GM19043 (cell line): ENCODE results near the gene C4orf50.
"Not testable (repeated sequence)": the region's sequence is repeated elsewhere in the genome, so short reads cannot be mapped to it uniquely, and the experiment has no call there.

Source experiments
- ATAC-seq: cut with Tn5 transposase; IDR thresholded peaks from one replicate; pipeline ENCODE4 v1.9.1; 2021; ENCODE audit warnings: low read depth; ENCODE audit not compliant: unreplicated experiment

The C4orf50 gene

DNA sequence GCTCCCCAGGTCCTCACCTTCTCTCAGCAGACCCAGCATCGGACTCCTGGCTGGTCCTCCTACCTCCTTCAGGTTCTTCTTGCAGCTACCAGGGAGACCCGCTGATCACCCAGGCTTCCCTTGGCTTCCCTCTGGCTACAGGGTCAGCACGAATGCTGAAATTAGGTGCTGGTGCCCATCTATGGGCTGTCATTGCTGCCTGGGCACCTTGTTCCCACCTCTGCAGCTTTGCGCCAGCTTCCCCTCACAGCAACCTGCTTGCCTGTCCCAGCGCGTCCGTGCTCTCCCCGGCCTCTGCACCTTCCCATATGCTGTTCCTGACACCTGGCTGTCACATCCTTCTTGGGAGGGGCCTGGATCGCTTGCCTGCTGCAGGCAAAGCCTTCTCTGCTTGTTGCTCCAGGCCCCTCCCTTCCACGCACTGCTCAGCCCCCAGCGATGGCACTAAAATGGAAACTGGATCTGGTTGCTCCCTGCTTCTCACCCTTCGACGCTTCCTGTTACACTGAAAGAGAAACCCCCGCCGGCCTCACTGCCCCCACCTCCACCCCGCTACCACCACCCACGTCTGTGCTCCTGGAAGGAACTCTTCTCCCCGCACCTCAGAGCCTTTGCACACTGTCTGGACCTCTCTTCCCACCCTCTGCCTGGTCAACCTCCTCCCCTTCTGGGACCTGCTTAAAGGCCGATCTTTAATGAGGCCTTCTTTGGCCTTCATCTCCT lies 22.2 kb downstream of the C4orf50 start:
- ATAC-seq, result no peak

DNA sequence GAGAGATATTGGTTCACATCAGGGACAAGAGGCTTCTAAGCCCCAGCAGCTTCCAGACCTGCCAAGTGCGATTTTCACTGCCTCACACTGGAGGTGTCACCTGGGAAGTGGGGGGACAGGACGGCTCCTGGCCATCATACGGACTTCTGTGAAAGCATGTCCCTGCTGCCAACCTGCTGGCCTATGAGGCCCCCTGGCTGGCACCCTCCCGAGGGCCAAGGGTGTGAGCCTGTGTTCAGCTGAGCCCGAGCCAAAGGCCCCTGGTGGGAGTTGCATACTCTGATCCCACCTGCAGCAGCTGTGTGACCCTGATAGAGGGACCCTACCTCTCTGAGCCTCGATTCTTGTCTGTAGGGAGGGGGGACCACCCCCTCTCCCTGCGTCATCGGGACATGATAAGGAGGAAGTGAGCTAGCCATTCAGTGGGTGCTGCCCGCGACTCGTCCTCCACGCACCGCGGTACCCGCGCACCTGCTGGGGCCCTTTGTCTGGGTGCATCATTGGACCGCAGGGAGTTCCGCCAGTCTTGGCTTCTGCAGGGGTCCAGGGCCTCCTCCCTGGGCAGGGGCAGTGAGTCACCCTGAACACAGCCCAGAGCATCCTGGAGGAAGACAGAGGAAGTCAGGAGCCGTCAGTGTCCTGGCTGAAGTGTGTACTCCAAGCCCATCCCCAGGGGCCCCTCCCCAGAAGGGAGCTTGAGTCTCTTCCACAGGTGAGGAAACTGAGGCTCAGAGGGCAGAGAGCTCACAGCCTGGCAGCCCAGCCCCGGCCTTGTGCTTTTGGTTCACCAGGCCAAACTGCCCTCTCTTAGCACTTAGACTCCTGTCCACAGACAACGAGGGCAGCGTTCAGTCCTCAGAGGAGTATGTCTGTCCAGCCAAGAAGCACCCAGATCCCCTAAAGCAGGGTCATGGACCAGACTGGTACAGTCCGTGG lies 24.1 kb downstream of the C4orf50 start:
- ATAC-seq, result no peak

DNA sequence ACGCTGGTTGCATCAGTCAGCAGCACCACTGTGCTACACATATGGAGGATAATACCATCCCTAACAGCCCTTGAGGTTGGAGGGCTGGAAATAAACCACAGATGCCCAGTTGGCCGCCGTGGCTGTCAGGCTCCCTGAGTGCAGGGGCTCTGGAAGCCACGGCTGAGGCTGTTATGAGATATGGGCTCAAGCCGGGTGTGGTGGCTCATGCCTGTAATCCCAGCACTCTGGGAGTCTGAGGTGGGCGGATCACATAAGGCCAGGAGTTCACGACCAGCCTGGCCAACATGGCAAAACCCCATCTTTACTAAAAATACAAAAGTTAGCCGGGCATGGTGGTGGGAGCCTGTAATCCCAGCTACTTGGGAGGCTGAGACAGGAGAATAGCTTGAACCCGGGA lies 24.9 kb downstream of the C4orf50 start:
- ATAC-seq, result not testable (repeated sequence)

DNA sequence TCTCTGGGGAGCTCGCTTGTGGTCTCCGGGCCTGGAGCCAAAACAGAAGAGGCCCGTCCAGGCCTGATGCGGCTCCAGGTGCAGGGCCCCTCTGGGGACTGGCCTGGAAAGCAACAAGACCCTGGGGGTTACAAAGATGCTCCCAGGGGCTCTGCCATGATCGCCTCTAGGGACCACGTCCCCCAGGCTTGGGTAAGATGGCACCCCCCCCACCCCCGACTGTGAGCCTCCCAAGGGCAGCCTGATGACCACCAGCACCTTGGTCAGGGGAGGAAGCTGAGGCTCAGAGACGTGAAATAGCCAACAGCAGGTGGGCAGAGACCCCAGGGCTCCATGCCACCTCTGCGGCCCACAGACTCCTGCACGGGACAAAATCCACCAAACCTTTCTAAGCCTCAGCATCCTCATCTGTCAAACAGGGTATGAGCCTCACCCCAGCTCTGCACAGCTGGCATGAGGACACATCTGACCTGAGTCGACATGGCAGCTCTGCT lies 25.4 kb downstream of the C4orf50 start:
- ATAC-seq, result no peak

DNA sequence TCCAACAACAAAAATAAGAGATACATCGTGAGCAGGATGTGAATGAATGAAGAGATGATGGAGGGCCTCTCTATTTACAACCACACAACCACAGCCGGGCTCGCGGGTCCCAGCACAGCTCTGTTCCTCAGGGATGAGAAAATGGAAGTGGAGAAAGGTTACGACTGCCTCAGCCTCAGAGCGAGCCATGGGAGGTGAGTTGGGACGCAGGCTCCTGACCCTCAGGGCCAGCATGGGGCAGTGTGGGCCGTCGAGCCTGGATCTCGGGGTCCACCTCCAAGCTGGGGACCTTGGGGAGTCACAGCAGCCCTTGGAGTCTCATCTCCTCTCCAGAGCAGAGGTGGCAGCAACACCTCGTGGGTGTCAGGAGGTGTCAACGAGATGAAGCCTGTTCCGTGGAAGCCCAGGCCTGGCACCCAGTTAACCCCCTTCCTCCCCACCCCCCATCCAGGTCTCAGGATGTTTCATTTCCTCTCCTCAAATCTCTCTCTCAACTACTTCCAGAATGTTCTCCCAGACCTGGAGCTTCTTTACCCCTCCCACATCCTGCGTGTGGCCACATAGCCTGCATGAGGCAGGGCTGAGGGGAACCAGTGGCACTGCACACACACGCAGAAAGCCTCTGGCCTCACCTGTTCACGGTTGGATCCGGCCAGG lies 25.9 kb downstream of the C4orf50 start:
- ATAC-seq, result no peak

DNA sequence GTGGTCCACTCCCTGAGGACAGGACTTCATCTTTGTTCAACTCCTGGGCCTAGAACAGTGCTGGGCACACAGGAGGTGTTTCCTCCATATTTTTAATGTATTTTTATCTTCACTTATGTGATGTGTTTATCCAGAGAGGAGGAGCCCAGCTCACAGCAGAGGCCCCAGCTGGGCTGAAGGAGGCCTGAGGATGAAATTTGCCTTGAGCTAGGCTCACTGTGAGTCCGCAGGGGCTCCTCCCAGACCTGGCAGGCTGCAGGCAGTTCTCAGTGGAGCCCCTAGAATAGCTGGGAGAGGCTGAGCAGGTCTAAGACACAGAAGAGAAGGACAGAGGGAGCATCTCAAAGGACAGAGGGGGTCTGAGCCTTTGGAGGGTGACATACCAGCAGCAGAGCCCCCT lies 26.8 kb downstream of the C4orf50 start:
- ATAC-seq, result no peak

DNA sequence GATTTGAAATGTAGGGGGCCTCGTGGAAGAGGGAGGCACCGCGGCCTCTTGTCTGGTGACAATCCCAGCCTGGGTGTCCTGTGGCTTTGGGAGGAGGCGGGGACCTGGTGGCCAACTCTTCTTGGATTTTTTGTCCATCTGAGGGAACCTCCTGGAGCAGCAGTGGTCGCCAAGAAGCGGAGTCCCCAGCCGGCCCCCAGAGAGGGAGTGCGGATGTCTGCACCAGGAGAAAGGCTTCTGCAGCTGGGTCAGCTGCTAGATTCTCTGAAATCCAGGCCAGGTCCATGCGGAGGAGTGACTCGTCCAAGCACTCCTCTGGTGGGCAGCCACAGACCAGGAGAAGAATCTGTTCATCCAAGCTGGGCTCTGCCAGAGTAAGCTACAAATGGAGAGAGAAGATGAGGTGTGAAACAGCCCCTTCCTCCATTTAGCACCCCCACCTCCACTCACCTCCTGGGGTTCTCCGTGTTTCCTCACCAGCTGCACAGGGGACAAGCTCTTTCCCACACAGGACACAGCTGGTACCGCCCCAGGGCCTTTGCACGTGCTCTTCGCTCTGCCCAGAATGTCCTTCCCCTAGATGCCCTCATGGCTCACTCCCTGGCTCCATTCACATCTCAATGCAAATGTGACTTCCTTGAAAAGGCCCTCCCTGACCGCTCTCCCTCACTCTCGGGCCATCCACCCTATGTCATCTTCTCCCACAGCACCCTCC lies 27.6 kb downstream of the C4orf50 start:
- ATAC-seq, result no peak

DNA sequence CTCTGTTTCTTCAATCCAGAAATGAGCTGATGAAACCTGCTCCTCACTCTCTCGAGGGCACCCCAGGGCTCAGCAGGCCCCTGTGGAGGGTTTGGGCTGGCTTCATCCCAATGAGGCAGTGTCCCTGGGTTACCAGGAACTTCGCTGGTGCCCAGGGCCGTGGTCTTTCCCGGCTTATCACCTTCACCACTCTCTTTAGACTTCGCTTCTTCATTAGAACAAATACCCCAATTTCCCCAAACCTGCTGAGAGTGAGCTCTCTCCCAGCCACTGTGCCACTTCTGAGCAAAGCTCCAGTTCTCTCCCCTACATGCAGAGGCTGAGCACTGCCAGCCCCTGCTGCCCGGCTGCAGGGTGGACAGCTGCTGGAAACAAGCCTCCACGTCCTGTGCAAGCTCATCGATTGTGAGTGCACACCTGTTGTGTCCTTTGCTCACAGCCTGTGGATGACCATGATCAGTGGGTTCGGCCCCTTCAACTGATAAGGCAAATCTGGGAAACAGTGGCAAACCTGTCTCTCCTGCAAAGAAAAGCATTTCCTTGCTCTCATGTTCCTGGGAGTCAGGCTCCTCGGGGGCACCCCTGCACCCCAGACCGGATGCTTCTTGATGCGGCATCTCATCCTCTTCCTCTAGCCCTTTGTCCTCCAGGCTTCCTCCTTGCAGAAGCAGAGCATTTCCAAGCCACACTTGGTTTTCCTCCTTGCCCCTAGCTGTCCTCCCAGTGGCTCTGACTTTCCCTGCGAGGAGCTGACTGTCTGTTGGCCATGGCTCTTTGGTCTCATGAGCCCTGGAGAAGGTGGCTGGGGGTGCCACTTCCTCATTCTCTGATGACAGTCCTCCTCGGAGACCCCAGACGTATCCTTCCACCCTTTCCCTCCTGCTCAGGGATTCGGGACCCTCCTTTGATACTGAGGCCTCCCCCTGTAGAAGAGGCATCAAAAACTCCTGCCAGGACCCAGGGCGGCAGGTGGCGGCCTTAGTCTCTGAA lies 28.7 kb downstream of the C4orf50 start:
- no peak for ATAC-seq

DNA sequence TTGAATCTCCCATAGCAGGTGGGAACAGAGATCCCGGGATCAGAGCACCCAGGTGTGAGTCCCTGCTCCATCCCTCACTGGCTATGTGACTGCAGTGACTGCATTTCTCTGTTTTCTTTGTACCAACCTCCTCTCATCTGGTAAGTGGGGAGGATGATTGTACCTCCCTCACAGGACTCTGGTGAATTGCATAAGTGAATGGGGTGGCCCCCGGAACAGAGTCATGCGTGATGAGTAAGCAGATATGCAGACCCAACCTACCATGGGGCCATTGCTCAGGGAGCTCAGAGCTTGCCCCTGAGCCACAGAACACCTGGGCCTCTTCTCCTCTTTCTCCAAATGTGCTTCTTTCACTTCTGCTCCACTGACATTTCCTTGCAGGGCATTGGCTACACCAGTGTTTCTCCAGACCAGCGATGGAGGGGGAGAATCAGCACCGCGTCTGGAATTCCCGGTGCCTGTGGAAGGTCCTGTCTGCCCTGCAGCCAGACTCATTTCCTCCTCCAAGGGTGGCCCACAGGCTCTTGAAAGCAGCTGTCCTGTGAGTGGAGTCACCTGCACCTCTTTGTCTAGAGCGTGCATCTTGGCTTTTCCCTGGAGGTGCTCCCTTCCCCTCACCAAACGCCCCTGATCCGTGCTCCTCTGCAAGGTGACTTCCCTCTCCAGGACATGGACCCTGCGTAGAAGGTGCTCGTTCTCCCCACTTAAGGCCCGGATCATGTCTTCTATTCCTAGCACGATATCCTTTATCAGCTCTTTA lies 30.0 kb downstream of the C4orf50 start:
- no peak for ATAC-seq

DNA sequence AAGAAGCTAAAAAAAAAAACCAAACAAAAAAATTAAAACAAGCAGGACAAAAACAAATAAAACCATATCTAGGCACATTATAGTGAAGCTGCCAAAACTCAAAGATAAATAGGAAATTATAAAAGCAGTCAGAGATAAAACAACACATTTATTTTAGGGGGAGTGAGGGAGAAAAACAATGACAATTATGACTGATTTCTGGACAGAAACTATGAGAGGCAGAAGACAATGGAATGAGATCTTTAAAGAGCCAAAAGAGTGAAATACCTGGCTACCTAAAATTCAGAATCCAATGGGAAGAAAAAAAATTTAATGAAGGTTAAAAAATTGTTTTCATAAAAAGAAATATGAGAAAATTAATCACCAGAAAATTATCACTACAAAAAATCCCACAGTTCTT lies 33.4 kb downstream of the C4orf50 start:
- no peak for ATAC-seq

DNA sequence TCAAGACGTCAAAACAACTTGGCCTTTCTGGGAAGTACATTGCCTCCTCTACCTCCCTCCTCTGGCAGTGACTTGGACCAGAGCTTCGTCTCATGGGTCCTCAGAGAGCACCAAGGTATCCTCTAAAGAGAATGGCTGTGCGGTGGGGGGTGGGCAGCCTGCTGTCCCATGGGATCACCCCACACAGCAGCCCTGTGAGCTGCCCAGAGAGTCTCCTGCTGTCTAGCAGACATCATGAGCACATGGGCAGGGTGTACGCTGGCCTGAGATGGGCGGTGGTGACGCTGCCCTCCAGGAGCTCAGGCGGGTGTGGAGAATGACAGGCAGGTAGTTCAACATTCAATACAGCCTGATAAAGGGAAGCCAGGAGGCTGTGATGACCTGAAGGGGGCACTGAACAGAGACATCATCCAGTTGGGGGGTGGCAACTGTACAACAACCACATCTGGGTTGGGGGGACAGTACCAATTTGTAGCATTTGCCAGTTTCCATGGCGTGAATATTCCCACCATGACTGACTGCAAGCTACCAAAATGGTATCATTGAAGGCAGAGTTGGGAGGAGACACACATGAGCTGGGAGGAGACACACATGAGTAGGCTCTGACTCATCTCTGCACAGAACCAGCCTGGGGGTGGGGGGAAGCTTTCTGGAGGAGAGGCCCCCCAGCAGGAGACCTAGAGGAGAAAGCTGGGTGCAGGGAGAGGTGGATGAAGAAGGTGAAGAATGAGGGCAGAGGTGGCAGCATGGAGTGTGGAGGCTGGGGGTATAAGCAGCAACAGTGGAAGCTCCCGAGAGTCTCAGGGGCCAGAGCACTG lies 35.9 kb downstream of the C4orf50 start:
- ATAC-seq, result no peak

DNA sequence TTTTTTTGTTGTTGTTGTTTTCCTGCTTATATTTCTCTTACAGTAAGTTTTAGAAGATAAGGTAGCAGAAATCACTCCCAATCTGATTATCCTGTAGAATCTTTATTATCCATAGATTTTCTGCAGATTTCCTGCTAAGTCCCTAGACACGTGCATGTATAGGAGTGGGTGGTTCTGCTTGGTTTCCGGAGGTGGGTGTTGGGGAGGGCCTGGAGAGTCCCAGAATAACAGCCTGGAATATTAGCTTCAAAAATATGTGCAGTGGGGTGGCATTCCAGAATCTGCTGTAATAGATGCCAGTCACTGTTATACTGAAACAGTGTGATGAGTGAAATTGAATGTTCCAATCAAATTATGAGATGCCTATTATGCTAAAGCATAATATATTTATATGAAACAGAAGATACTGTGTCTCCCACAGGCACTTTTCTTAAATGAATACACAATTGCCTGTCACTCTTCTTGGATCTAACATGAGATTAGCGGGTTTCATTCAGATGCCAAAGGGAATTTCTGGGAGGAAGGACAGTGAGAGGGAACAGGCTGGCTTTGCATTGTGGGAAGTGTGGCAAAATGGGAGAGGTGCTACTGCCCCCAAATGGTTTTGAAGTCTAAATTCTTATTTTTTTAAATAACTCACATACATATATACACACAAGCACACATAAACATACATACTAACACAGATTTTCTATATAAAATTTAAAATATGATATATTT lies 37.6 kb downstream of the C4orf50 start:
- no peak for ATAC-seq

DNA sequence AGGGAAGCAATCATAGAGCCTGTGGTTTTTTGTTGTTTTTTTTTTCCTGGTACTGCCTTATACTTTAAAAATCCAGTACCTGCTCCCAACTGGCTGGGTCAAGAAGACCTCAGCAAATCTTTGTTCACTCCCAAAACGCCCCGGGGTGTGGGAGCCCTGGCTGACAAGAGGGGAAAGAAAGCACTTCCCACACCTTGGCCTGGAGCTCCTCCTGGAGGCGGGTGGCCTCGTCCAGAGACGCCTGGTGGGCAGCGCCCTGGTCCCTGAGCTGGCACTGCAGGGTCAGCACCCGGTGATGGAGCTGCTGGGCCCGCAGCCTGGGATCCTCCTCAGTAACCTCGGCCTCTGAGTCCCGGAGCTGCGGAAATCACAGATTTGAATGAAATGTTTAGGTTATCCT lies 38.2 kb downstream of the C4orf50 start:
- no peak for ATAC-seq

DNA sequence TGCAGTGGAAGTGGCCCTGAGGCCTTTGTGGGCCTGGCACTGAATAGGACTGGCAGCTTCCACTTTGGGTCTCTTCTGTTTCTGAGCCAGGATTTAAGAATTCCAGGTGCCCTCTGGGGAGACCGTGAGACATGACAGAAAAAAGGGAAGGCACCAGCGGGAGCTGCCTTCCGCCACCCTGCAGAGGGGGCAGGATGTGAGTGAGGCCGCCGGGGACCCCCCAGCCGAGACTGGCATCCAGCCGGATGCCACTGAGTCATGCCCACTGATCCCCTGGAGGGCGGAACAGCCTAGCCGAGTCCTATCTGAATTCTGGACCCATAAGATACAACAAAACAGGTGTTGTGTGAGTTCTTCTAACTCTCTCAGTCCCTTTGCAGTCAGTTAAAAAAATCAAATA lies 41.3 kb downstream of the C4orf50 start:
- ATAC-seq, result no peak

DNA sequence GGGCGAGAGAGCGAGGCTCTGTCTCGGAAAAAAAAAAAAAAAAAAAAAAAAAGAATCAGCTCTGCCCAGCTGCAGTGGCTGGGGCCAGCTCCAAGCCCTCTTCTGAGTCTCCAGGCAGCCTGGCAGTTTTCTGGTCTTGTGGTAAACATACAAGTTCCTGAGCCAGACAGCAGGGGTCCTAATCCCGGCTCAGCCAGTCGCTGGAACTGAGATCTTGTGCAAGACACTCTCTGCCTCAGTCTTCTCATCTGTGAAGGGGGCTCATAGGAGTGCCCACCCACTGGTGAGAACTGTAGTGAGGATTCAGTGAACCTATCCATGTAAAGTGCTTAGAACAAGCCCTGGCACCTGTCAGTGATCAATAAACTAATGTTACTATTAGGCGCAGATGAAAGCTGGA lies 41.8 kb downstream of the C4orf50 start:
- no peak for ATAC-seq

DNA sequence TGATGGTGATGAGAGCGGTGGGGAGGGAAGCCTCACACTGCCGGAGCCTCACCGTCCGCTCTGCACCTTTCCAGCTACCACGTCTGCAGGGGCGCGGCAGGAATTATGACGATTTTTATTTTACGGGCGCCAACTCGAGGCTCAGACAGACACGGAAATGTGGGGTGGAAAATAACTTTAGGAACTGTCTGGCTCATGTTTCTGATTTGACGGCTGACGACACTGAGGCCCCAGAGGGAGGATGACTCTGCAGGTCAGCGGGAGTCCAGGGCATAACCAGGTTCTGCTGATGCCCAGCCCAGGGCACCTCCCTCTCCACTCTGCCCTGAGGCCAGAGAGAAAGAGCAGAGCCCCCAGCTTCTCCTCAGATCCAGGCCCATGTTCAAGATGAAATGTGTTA lies 43.9 kb downstream of the C4orf50 start:
- ATAC-seq, result no peak
